Measurements from ENCODE around the gene PPP1R3F. TPM values are rescaled to one million over a fixed set of nuclear protein-coding genes. Genes with fewer than 3 reads are reported as not detected.
A peak's percentile ranks its signal among the peaks of the same experiment; 100 is the strongest.

The PPP1R3F gene
- polyA plus RNA-seq, 6 donors from 2014 or later = 1.3 to 10.5 (median 2.4) TPM

- Mint-ChIP-seq H3K27me3 (no peaks in the 10 kb centered on the region), H3K4me1 (peaks cover 18 to 49% (median 42%) of the 10 kb centered on the region in 3 donors), H3K27ac (no peak overlapping the region), H3K36me3 (no peaks in the 10 kb centered on the region), H3K9me3 (peaks cover 0 to 4% (median 0%) of the 10 kb centered on the region in 7 donors), H3K4me3 (peak overlapping the region in 1 of 8 donors; percentile 42)
- DNase-seq = no peak
- no peak for ATAC-seq (ENCODE audit: low read depth in 2 of 2)
Observed at GRCh38 chrX:49233887-49234555, 35.6 kb upstream of the PPP1R3F start.

GRCh38 chrX:49237060-49237459 lies 32.5 kb upstream of the PPP1R3F start:
- peaks cover 11 to 34% (median 27%) of the 10 kb centered on the region in 3 donors for H3K4me1 Mint-ChIP-seq

GRCh38 chrX:49238735-49239134 lies 30.9 kb upstream of the PPP1R3F start:
- H3K4me3 Mint-ChIP-seq = peak overlapping the region in 1 of 8 donors; percentile 47
- no peaks in the 10 kb centered on the region for H3K27me3 Mint-ChIP-seq
- ATAC-seq (ENCODE audit: low read depth in 2 of 2) (no peak), DNase-seq (no peak)
- peaks cover 11 to 29% (median 27%) of the 10 kb centered on the region in 3 donors for H3K4me1 Mint-ChIP-seq
- peaks cover 0 to 2% (median 0%) of the 10 kb centered on the region in 7 donors for H3K9me3 Mint-ChIP-seq
- H3K36me3 Mint-ChIP-seq = peaks cover 0 to 7% of the 10 kb centered on the region in 2 donors
- H3K27ac Mint-ChIP-seq = no peak overlapping the region

More at GRCh38 chrX:49237060-49237459, 32.5 kb upstream of the PPP1R3F start:
- Mint-ChIP-seq H3K4me3 (peak overlapping the region; percentile 69 to 95 (median 86)), H3K27ac (peak overlapping the region; percentile 54 to 89 (median 82)), H3K36me3 (no peaks in the 10 kb centered on the region), H3K27me3 (no peaks in the 10 kb centered on the region), H3K9me3 (no peaks in the 10 kb centered on the region)
- ATAC-seq (ENCODE audit: low read depth in 2 of 2) = peak; percentile 40 to 57
- DNase-seq = peak; percentile 18

- H3K4me1 Mint-ChIP-seq = peaks cover 4 to 13% (median 5%) of the 10 kb centered on the region in 3 donors
- peak overlapping the region in 1 of 6 donors; percentile 82 for H3K27ac Mint-ChIP-seq
- no peak overlapping the region for H3K4me3 Mint-ChIP-seq
- no peak for ATAC-seq (ENCODE audit: low read depth in 2 of 2)
- peaks cover 0 to 2% (median 0%) of the 10 kb centered on the region in 7 donors for H3K9me3 Mint-ChIP-seq
- no peaks in the 10 kb centered on the region for H3K27me3 Mint-ChIP-seq
- no peak for DNase-seq
- H3K36me3 Mint-ChIP-seq = peaks cover 0 to 15% of the 10 kb centered on the region in 2 donors
Observed at GRCh38 chrX:49242545-49243066, 27.0 kb upstream of the PPP1R3F start.

GRCh38 chrX:49243166-49243565 lies 26.4 kb upstream of the PPP1R3F start:
- ATAC-seq (ENCODE audit: low read depth in 2 of 2) = no peak
- no peaks in the 10 kb centered on the region for H3K27me3 Mint-ChIP-seq
- DNase-seq = no peak
- H3K9me3 Mint-ChIP-seq = peaks cover 0 to 2% (median 0%) of the 10 kb centered on the region in 7 donors
- no peak overlapping the region for H3K4me3 Mint-ChIP-seq
- peak overlapping the region in 1 of 6 donors; percentile 74 for H3K27ac Mint-ChIP-seq
- H3K4me1 Mint-ChIP-seq = peaks cover 2 to 13% (median 5%) of the 10 kb centered on the region in 3 donors
- H3K36me3 Mint-ChIP-seq = peaks cover 0 to 15% of the 10 kb centered on the region in 2 donors

- H3K27ac Mint-ChIP-seq = no peak overlapping the region
- DNase-seq = no peak
- no peak overlapping the region for H3K4me3 Mint-ChIP-seq
- ATAC-seq (ENCODE audit: low read depth in 2 of 2) = no peak
- no peaks in the 10 kb centered on the region for H3K27me3 Mint-ChIP-seq
- H3K9me3 Mint-ChIP-seq = peaks cover 0 to 2% (median 0%) of the 10 kb centered on the region in 7 donors
- peaks cover 2 to 13% (median 5%) of the 10 kb centered on the region in 3 donors for H3K4me1 Mint-ChIP-seq
- H3K36me3 Mint-ChIP-seq = peaks cover 0 to 15% of the 10 kb centered on the region in 2 donors
Observed at GRCh38 chrX:49244207-49244606, 25.4 kb upstream of the PPP1R3F start.

GRCh38 chrX:49246541-49246940 lies 23.1 kb upstream of the PPP1R3F start:
- H3K27ac Mint-ChIP-seq = peak overlapping the region in 1 of 6 donors; percentile 41
- H3K9me3 Mint-ChIP-seq = peaks cover 0 to 2% (median 0%) of the 10 kb centered on the region in 7 donors
- peaks cover 0 to 17% (median 7%) of the 10 kb centered on the region in 3 donors for H3K4me1 Mint-ChIP-seq
- ATAC-seq (ENCODE audit: low read depth in 2 of 2) (no peak), DNase-seq (no peak)
- no peaks in the 10 kb centered on the region for H3K27me3 Mint-ChIP-seq
- peaks cover 0 to 23% of the 10 kb centered on the region in 2 donors for H3K36me3 Mint-ChIP-seq
- no peak overlapping the region for H3K4me3 Mint-ChIP-seq

- H3K4me1 Mint-ChIP-seq = peaks cover 2 to 17% (median 7%) of the 10 kb centered on the region in 3 donors
- DNase-seq (no peak), ATAC-seq (ENCODE audit: low read depth in 2 of 2) (no peak)
- no peaks in the 10 kb centered on the region for H3K27me3 Mint-ChIP-seq
- H3K27ac Mint-ChIP-seq = peak overlapping the region in 1 of 6 donors; percentile 18
- peaks cover 0 to 4% (median 0%) of the 10 kb centered on the region in 7 donors for H3K9me3 Mint-ChIP-seq
- peaks cover 0 to 23% of the 10 kb centered on the region in 2 donors for H3K36me3 Mint-ChIP-seq
- no peak overlapping the region for H3K4me3 Mint-ChIP-seq
Observed at GRCh38 chrX:49247346-49247745, 22.2 kb upstream of the PPP1R3F start.

- no peaks in the 10 kb centered on the region for H3K27me3 Mint-ChIP-seq
- no peak overlapping the region for H3K4me3 Mint-ChIP-seq
- peaks cover 0 to 22% of the 10 kb centered on the region in 2 donors for H3K36me3 Mint-ChIP-seq
- ATAC-seq (ENCODE audit: low read depth in 2 of 2) = no peak
- no peak for DNase-seq
- no peak overlapping the region for H3K27ac Mint-ChIP-seq
- H3K9me3 Mint-ChIP-seq = peaks cover 0 to 2% (median 0%) of the 10 kb centered on the region in 7 donors
- H3K4me1 Mint-ChIP-seq = peaks cover 5 to 17% (median 7%) of the 10 kb centered on the region in 3 donors
Observed at GRCh38 chrX:49247916-49248811, 21.4 kb upstream of the PPP1R3F start.

- H3K27ac Mint-ChIP-seq = no peak overlapping the region
- H3K4me3 Mint-ChIP-seq = no peak overlapping the region
- H3K4me1 Mint-ChIP-seq = peaks cover 7 to 15% (median 12%) of the 10 kb centered on the region in 3 donors
- no peak for ATAC-seq (ENCODE audit: low read depth in 2 of 2)
- no peaks in the 10 kb centered on the region for H3K27me3 Mint-ChIP-seq
- H3K9me3 Mint-ChIP-seq = peaks cover 0 to 2% (median 0%) of the 10 kb centered on the region in 7 donors
- H3K36me3 Mint-ChIP-seq = peaks cover 0 to 13% of the 10 kb centered on the region in 2 donors
- DNase-seq = no peak
Observed at GRCh38 chrX:49249071-49249470, 20.5 kb upstream of the PPP1R3F start.

- H3K9me3 Mint-ChIP-seq = peaks cover 0 to 2% (median 0%) of the 10 kb centered on the region in 7 donors
- H3K4me3 Mint-ChIP-seq = no peak overlapping the region
- peaks cover 0 to 9% of the 10 kb centered on the region in 2 donors for H3K36me3 Mint-ChIP-seq
- H3K4me1 Mint-ChIP-seq = peaks cover 7 to 16% (median 13%) of the 10 kb centered on the region in 3 donors
- H3K27me3 Mint-ChIP-seq = no peaks in the 10 kb centered on the region
- ATAC-seq (ENCODE audit: low read depth in 2 of 2) (no peak), DNase-seq (no peak)
- H3K27ac Mint-ChIP-seq = no peak overlapping the region
Observed at GRCh38 chrX:49249616-49250015, 20.0 kb upstream of the PPP1R3F start.

GRCh38 chrX:49250066-49250465 lies 19.5 kb upstream of the PPP1R3F start:
- Mint-ChIP-seq H3K27me3 (no peaks in the 10 kb centered on the region), H3K4me3 (no peak overlapping the region), H3K4me1 (peaks cover 7 to 16% (median 11%) of the 10 kb centered on the region in 3 donors), H3K36me3 (peaks cover 0 to 9% of the 10 kb centered on the region in 2 donors), H3K9me3 (peaks cover 0 to 2% (median 0%) of the 10 kb centered on the region in 7 donors), H3K27ac (peak overlapping the region in 1 of 6 donors; percentile 3)
- ATAC-seq (ENCODE audit: low read depth in 2 of 2) = no peak
- DNase-seq = no peak

- peak overlapping the region in 1 of 6 donors; percentile 3 for H3K27ac Mint-ChIP-seq
- DNase-seq = no peak
- no peaks in the 10 kb centered on the region for H3K27me3 Mint-ChIP-seq
- peaks cover 0 to 9% of the 10 kb centered on the region in 2 donors for H3K36me3 Mint-ChIP-seq
- H3K4me3 Mint-ChIP-seq = no peak overlapping the region
- no peak for ATAC-seq (ENCODE audit: low read depth in 2 of 2)
- H3K4me1 Mint-ChIP-seq = peaks cover 7 to 18% (median 9%) of the 10 kb centered on the region in 3 donors
- peaks cover 0 to 2% (median 0%) of the 10 kb centered on the region in 7 donors for H3K9me3 Mint-ChIP-seq
Observed at GRCh38 chrX:49250578-49250977, 19.0 kb upstream of the PPP1R3F start.
